Duodenal mucosa (tissue), 2 donors: ENCODE measurements around the gene PLXDC1.
A peak's percentile ranks its signal among the peaks of the same experiment; 100 is the strongest.

Source experiments
- H3K27ac ChIP-seq: one replicate; pipeline ENCODE4 v1.7.0; 2013; ENCODE audit warnings: low read depth, low read length
- H3K27me3 ChIP-seq, 2 donors: one replicate each; pipeline ENCODE4 v1.7.0; 2013; ENCODE audit warnings: low read length in 2 of 2, control low read depth in 1 of 2; ENCODE audit not compliant: insufficient read depth in 2 of 2, control insufficient read depth in 1 of 2
- H3K36me3 ChIP-seq, 2 donors: one replicate each; pipeline ENCODE4 v1.7.0; 2013; ENCODE audit warnings: low read length in 2 of 2, control low read depth in 1 of 2; ENCODE audit not compliant: insufficient read depth in 2 of 2, control insufficient read depth in 1 of 2
- H3K4me1 ChIP-seq, 2 donors: one replicate each; pipeline ENCODE4 v1.7.0; 2013; ENCODE audit warnings: low read length in 2 of 2, control low read depth in 1 of 2; ENCODE audit not compliant: insufficient read depth in 2 of 2, control insufficient read depth in 1 of 2
- H3K4me3 ChIP-seq, 2 donors: one replicate each; pipeline ENCODE4 v1.7.0; 2013; ENCODE audit warnings: low read length in 2 of 2, low read depth in 1 of 2
- H3K9ac ChIP-seq, 2 donors: one replicate each; pipeline ENCODE4 v1.7.0; 2013; ENCODE audit warnings: low read length in 2 of 2, low read depth in 1 of 2
- H3K9me3 ChIP-seq, 2 donors: one replicate each; pipeline ENCODE4 v1.7.0; 2013; ENCODE audit warnings: low read length in 2 of 2, control low read depth in 1 of 2; ENCODE audit not compliant: control insufficient read depth in 1 of 2

Gene PLXDC1

DNA sequence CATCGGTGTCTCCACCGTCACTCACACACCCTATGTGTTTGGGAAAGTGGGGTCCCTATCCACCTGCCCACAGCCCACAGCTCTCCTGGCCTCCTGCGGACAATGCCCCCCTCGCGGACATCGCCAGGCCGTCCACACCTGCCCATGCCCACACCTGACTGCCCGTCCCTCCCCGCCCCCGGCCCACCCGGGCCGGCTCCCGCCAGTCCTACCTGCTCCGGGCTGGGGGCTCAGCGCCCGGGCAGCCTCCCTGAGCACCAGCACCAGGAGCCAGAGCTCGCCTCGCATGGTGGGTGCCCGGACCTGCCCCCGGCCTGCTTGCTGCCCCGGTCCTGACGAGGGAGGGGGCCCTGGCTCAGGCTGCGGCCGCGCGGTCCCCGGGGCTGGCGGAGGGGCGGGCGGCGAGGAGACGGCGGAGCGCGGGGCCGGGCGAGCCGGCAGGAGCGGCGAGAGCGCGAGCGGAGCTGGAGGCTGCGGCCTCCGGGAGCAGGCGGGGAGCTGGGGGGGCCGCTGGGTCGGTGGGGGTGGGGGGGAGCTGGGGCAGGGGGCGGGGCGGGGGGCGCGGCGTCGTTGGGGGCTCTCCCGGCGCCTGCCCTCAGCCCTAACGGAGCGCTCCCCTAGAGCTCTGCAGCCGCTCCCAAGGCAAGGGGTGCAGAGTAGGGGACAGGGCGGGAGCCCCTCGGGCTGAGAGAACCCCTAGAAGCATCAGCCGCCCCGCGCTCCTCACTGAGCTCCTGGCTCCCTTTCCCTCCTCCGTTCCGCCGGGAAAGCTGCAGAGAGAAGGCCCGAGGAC is at the start of gene PLXDC1:
PLXDC1 (minus strand) TSS at position 488 of the 793 bp plus-strand sequence; CDS start at position 288, 200 bp downstream.
- Histone ChIP-seq H3K9me3 (no peaks in the 10 kb centered on the region), H3K36me3 (no peaks in the 10 kb centered on the region), H3K9ac (peak within 1 kb of the TSS; percentile 38 to 72), H3K27ac (no peak within 1 kb of the TSS), H3K4me1 (peaks cover 11 to 15% of the 10 kb centered on the region in 2 donors), H3K27me3 (peaks cover 8 to 13% of the 10 kb centered on the region in 2 donors), H3K4me3 (peak within 1 kb of the TSS; percentile 84 to 92)

GRCh38 chr17:39200957-39201510 is 49.6 kb upstream of the PLXDC1 start:
- Histone ChIP-seq H3K4me3 (peak overlapping the region; percentile 81 to 92), H3K27me3 (no peaks in the 10 kb centered on the region), H3K4me1 (peaks cover 10 to 33% of the 10 kb centered on the region in 2 donors), H3K9me3 (no peaks in the 10 kb centered on the region), H3K9ac (peak overlapping the region; percentile 84 to 95), H3K27ac (no peak overlapping the region), H3K36me3 (peaks cover 22 to 40% of the 10 kb centered on the region in 2 donors)

DNA sequence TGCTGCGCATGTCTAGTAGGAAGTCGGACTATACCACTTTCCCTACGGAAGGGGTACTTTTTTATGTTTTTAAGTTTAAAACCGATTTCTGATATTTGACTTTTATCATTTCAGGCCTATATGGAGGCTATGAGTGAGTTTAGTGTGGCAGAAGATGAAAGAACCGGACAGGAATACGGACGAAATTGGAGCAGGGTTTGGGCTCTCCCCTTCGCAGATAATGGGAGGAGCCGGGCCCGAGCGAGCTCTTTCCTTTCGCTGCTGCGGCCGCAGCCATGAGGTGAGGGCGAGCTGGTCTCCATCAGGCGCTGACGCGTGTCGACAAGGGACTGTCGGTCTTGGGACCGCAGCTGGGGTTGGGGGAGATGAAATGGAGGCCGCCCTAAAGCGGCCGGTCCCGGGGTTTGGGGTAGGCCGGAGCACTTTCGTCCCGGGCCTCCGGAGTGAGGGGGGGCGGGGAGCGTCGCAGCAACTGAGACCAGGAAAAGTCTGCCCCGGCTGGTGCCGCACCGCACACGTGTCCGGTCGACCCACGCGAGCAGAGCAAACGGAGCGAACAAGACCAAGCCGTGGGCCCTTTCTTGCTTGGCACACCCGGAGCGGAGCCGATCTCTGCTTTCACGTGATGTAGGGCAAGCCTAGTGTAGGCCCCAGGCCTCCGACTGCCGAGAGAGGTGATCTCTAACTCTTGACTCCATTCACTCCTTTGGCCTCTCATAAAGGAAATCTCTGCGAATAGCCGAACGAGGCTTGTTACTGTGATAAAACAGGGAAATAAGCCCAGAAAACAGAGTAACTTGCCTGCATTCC is 48.8 kb upstream of the PLXDC1 start, which contains the start of gene RPL19:
RPL19 (plus strand) TSS at position 214 of the 810 bp plus-strand sequence; CDS start at position 276, 62 bp downstream.
- H3K4me1 ChIP-seq, result peaks cover 18 to 36% of the 10 kb centered on the region in 2 donors

DNA sequence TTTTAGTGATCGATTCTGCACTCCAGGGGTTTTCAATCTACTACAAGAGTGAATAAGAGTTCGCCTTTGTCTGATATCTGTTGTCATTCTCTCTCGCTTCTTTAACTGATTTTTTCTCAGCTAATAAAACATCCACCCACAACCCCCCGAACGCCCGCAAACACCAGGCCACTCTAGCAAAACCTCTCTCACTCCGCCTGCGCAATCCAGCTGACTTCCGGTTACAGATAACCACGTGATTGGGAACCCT is 48.3 kb upstream of the PLXDC1 start:
- Histone ChIP-seq H3K9ac (peak overlapping the region; percentile 84 to 95), H3K4me3 (peak overlapping the region; percentile 81 to 92), H3K36me3 (peaks cover 22 to 35% of the 10 kb centered on the region in 2 donors), H3K4me1 (peaks cover 18 to 36% of the 10 kb centered on the region in 2 donors), H3K27me3 (no peaks in the 10 kb centered on the region), H3K27ac (peak overlapping the region; percentile 87), H3K9me3 (no peaks in the 10 kb centered on the region)

More for the DNA sequence above, 48.8 kb upstream of the PLXDC1 start, which contains the start of gene RPL19:
- H3K4me3 ChIP-seq, result peak within 1 kb of the TSS; percentile 81 to 92
- H3K36me3 ChIP-seq, result peaks cover 22 to 40% of the 10 kb centered on the region in 2 donors
- no peaks in the 10 kb centered on the region for H3K27me3 ChIP-seq
- H3K9me3 ChIP-seq, result no peaks in the 10 kb centered on the region
- H3K27ac ChIP-seq, result peak within 1 kb of the TSS; percentile 87
- peak within 1 kb of the TSS; percentile 84 to 95 for H3K9ac ChIP-seq

GRCh38 chr17:39198186-39198566 is 46.7 kb upstream of the PLXDC1 start:
- no peaks in the 10 kb centered on the region for H3K9me3 ChIP-seq
- H3K27me3 ChIP-seq, result no peaks in the 10 kb centered on the region
- no peak overlapping the region for H3K27ac ChIP-seq
- no peak overlapping the region for H3K9ac ChIP-seq
- H3K4me3 ChIP-seq, result peak overlapping the region in 1 of 2 donors; percentile 65
- H3K36me3 ChIP-seq, result peaks cover 12 to 24% of the 10 kb centered on the region in 2 donors
- peaks cover 18 to 36% of the 10 kb centered on the region in 2 donors for H3K4me1 ChIP-seq

GRCh38 chr17:39197380-39198185 is 46.1 kb upstream of the PLXDC1 start, which contains the start of gene CACNB1:
TSS of gene CACNB1 (minus strand) at chr17:39197669. CDS start at chr17:39197495, 174 bp downstream.
- Histone ChIP-seq H3K4me1 (peaks cover 18 to 36% of the 10 kb centered on the region in 2 donors), H3K4me3 (peak within 1 kb of the TSS; percentile 65 to 71), H3K9me3 (no peaks in the 10 kb centered on the region), H3K9ac (peak within 1 kb of the TSS; percentile 43 to 66), H3K27me3 (no peaks in the 10 kb centered on the region), H3K27ac (no peak within 1 kb of the TSS), H3K36me3 (peaks cover 9 to 18% of the 10 kb centered on the region in 2 donors)

- H3K4me3 ChIP-seq, result peak overlapping the region; percentile 65 to 71
- H3K4me1 ChIP-seq, result peaks cover 18 to 31% of the 10 kb centered on the region in 2 donors
- no peak overlapping the region for H3K27ac ChIP-seq
- no peaks in the 10 kb centered on the region for H3K9me3 ChIP-seq
- no peaks in the 10 kb centered on the region for H3K27me3 ChIP-seq
- H3K36me3 ChIP-seq, result peaks cover 2 to 16% of the 10 kb centered on the region in 2 donors
- peak overlapping the region in 1 of 2 donors; percentile 43 for H3K9ac ChIP-seq
Observed at GRCh38 chr17:39196808-39197291, 45.4 kb upstream of the PLXDC1 start.

DNA sequence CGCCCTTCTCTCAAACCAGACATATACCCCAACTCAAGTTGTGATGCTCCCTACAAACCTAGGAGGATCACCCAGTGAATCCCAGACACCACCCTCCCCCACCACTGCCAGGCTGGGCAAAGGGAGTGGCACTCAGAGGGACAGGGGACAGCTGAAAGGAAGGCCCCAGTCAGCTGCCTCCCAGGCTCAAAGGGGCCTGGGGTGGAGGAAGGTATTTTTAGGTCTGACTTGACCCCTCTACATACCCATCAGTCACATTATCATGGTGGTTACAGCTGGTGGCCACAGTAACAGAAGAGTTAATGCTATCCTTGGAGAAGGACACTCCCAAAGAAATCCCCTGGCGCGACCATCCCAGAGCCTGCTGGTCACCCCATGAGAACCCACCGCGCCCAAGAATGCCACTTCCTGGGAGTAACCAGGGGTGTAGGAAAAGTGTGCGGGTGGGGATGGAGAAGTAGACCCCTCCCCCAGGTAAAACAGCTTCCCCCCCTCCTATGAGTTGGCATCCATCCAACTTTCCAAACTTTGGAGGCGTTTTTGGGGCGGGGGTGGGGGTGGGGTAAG is 44.9 kb upstream of the PLXDC1 start:
- Histone ChIP-seq H3K27ac (no peak overlapping the region), H3K4me3 (peak overlapping the region; percentile 65 to 71), H3K9me3 (no peaks in the 10 kb centered on the region), H3K4me1 (peaks cover 17 to 26% of the 10 kb centered on the region in 2 donors), H3K36me3 (peaks cover 0 to 11% of the 10 kb centered on the region in 2 donors), H3K27me3 (no peaks in the 10 kb centered on the region), H3K9ac (no peak overlapping the region)

DNA sequence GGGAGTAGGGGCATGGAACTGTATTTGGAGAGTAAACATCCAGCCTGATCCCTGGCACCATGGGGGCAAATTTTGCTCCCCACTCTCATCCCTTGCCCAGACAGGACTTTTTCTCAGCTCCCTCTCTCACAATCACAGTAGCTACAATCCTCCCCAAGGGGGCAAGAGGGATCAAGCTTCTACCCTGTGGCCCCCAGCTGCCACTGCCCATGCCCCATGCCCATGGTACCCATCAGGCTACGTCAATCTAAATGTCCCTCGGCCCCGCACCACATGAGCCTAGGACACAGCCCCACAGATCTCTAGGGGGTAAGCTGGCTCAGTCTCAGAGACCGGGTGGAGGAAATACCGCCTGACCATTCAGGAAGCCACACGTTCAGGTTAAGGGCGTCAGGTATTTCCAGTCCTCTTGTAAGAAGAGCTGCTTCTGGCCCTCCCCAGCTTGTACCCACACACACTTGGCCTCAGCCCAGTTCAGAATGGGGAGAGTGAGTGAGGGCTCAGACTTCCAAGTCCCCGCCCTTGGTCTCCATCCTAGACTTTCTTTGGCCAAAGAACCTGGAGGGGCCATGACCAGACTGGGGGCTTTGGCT is 44.2 kb upstream of the PLXDC1 start:
- Histone ChIP-seq H3K4me3 (peak overlapping the region in 1 of 2 donors; percentile 21), H3K4me1 (peaks cover 12 to 19% of the 10 kb centered on the region in 2 donors), H3K9ac (no peak overlapping the region), H3K27ac (no peak overlapping the region), H3K27me3 (no peaks in the 10 kb centered on the region), H3K36me3 (peaks cover 0 to 10% of the 10 kb centered on the region in 2 donors), H3K9me3 (no peaks in the 10 kb centered on the region)
